GM12874 (cell line): Measurements from ENCODE around the gene SND1.

Experiments used
- CTCF ChIP-seq: IDR thresholded peaks from 2 replicates; pipeline ENCODE4 v1.5.1; 2011; ENCODE audit warnings: low read depth, mild to moderate bottlenecking, control low read depth, low read length, moderate library complexity; ENCODE audit not compliant: insufficient read depth

SND1 gene

GRCh38 chr7:127844165-127844564 lies 192.2 kb downstream of the SND1 start:
- TF ChIP-seq CTCF, result no peak

- no peak for TF ChIP-seq CTCF
Observed at GRCh38 chr7:127844707-127845331, 192.8 kb downstream of the SND1 start.

- TF ChIP-seq CTCF, result no peak
Observed at GRCh38 chr7:127845522-127846214, 193.7 kb downstream of the SND1 start.

- TF ChIP-seq CTCF, result no peak
Observed at GRCh38 chr7:127847641-127848040, 195.6 kb downstream of the SND1 start.

- TF ChIP-seq CTCF, result no peak
Observed at GRCh38 chr7:127848241-127848640, 196.2 kb downstream of the SND1 start.

- TF ChIP-seq CTCF, result no peak
Observed at GRCh38 chr7:127850195-127850594, 198.2 kb downstream of the SND1 start.

GRCh38 chr7:127854383-127854782 lies 202.4 kb downstream of the SND1 start:
- no peak for TF ChIP-seq CTCF
